Sciatic nerve (tissue), 2 donors: ENCODE data around the gene ATXN2. TPM values are rescaled to one million over a fixed set of nuclear protein-coding genes. Genes with fewer than 3 reads are reported as not detected.
"Not testable (repeated sequence)": the region's sequence is repeated elsewhere in the genome, so short reads cannot be mapped to it uniquely, and the experiment has no call there.

Experiments used
- ATAC-seq: fragments of 200-7000 bp; cut with Tn5 transposase; one replicate; pipeline ENCODE4 v1.9.1; 2020; ENCODE audit warnings: mild to moderate bottlenecking, moderate library complexity
- DNase-seq: peaks from one replicate; pipeline ENCODE4 v3.0.0-alpha.2; 2020; ENCODE audit warnings: low spot score
- intact Hi-C: fragments of 100-400 bp; cut with DNase I; formaldehyde crosslinking; loops from one replicate; pipeline ENCODE4 v1.14.2; 2022
- total RNA-seq: library from RNA; stranded (reverse); fragmentation: NEBNext Ultra II Directional; extraction: Animal tissue kit (Norgen Biotek cat#: 25700); gene quantifications from one replicate; pipeline ENCODE4 v1.2.1, GENCODE V29; 2021
- donor health status: DM: no; HTN: no; CAD: no.
- donor health status: DM: no; HTN: no; CAD: no.

The ATXN2 gene
- total RNA-seq, 1 donor from 2014 or later, result 105 TPM

- DNase-seq (no peak), ATAC-seq (no peak)
- intact Hi-C loops, result no loop called here
Observed at GRCh38 chr12:111578971-111579340, 20.2 kb downstream of the ATXN2 start.

GRCh38 chr12:111578276-111578970, 20.7 kb downstream of the ATXN2 start:
- ATAC-seq, result no peak
- intact Hi-C loops, result no loop called here
- DNase-seq, result no peak

- intact Hi-C loops, result no loop called here
- DNase-seq, result no peak
- no peak for ATAC-seq
Observed at GRCh38 chr12:111574797-111575443, 24.2 kb downstream of the ATXN2 start.

- DNase-seq (no peak), ATAC-seq (no peak)
- intact Hi-C loops, result no loop called here
Observed at GRCh38 chr12:111573476-111573875, 25.6 kb downstream of the ATXN2 start.

- no peak for ATAC-seq
Observed at GRCh38 chr12:111570084-111570961, 28.8 kb downstream of the ATXN2 start.

GRCh38 chr12:111569363-111570083, 29.6 kb downstream of the ATXN2 start:
- intact Hi-C loops, result no loop called here
- DNase-seq (no peak), ATAC-seq (no peak)

More at GRCh38 chr12:111570084-111570961, 28.8 kb downstream of the ATXN2 start:
- DNase-seq, result no peak
- intact Hi-C loops, result no loop called here

- DNase-seq, intact Hi-C loops, ATAC-seq: not testable (repeated sequence)
Observed at GRCh38 chr12:111560844-111561243, 38.3 kb downstream of the ATXN2 start.

GRCh38 chr12:111558107-111558376, 41.1 kb downstream of the ATXN2 start:
- ATAC-seq, result no peak
- no peak for DNase-seq
- intact Hi-C loops, result no loop called here

GRCh38 chr12:111557271-111558106, 41.6 kb downstream of the ATXN2 start:
- ATAC-seq (no peak), DNase-seq (no peak)
- intact Hi-C loops, result no loop called here

- no peak for DNase-seq
- intact Hi-C loops, result no loop called here
- ATAC-seq, result no peak
Observed at GRCh38 chr12:111556676-111557075, 42.4 kb downstream of the ATXN2 start.

- ATAC-seq, DNase-seq, intact Hi-C loops: not testable (repeated sequence)
Observed at GRCh38 chr12:111555313-111555712, 43.8 kb downstream of the ATXN2 start.

GRCh38 chr12:111546758-111547383, 52.2 kb downstream of the ATXN2 start:
- intact Hi-C loops, result no loop called here
- DNase-seq (no peak), ATAC-seq (no peak)

- ATAC-seq (no peak), DNase-seq (no peak)
- intact Hi-C loops, result no loop called here
Observed at GRCh38 chr12:111546171-111546570, 52.9 kb downstream of the ATXN2 start.

GRCh38 chr12:111544032-111544431, 55.1 kb downstream of the ATXN2 start:
- no peak for ATAC-seq
- intact Hi-C loops, result no loop called here

GRCh38 chr12:111532751-111533150, 66.4 kb downstream of the ATXN2 start:
- ATAC-seq (no peak), DNase-seq (no peak)
- intact Hi-C loops, result loop anchor here (2.0 kb wide), 1 partner anchor 76 kb away; no protein-coding TSS in a partner anchor

More at GRCh38 chr12:111544032-111544431, 55.1 kb downstream of the ATXN2 start:
- DNase-seq, result no peak

GRCh38 chr12:111529424-111530368, 69.4 kb downstream of the ATXN2 start:
- ATAC-seq, result no peak
- intact Hi-C loops, result no loop called here
- no peak for DNase-seq

GRCh38 chr12:111523587-111524167, 75.4 kb downstream of the ATXN2 start:
- intact Hi-C loops, result no loop called here
- DNase-seq (no peak), ATAC-seq (no peak)
